Heart left ventricle (tissue), 16 donors: ENCODE data around the gene AFF1. TPM values are rescaled to one million over a fixed set of nuclear protein-coding genes. Genes with fewer than 3 reads are reported as not detected.
A peak's percentile ranks its signal among the peaks of the same experiment; 100 is the strongest.

Source experiments
- ATAC-seq, 4 donors: fragments of 200-7000 bp; cut with Tn5 transposase; one replicate each; pipeline ENCODE4 v1.9.1; 2020 to 2022; ENCODE audit warnings: moderate library complexity in 4 of 4, mild to moderate bottlenecking in 3 of 4, moderate number of reproducible peaks in 1 of 4
- DNase-seq, 5 donors: peaks; one replicate each; pipeline ENCODE4 v3.0.0-alpha.2; 2020
- H3K27ac ChIP-seq, 12 donors: fragments of 200-600 bp; sonication (generic) in 4 of 12; one replicate each; pipeline versions ENCODE4 v1.5.0 to v1.8.0; 2016 to 2022; ENCODE audit warnings: mild to moderate bottlenecking in 2 of 12
- H3K27me3 ChIP-seq, 9 donors: fragments of 200-600 bp; sonication (generic) in 2 of 9; one replicate each; pipeline versions ENCODE4 v1.5.1 to v1.8.0; 2016 to 2022; ENCODE audit warnings: mild to moderate bottlenecking in 3 of 9
- H3K36me3 ChIP-seq, 9 donors: fragments of 200-600 bp; sonication (generic) in 2 of 9; one replicate each; pipeline versions ENCODE4 v1.5.0 to v1.8.0; 2018 to 2022; ENCODE audit warnings: mild to moderate bottlenecking in 2 of 9
- H3K4me1 ChIP-seq, 12 donors: fragments of 200-600 bp; sonication (generic) in 4 of 12; one replicate each; pipeline versions ENCODE4 v1.5.0 to v1.8.0; 2016 to 2022; ENCODE audit warnings: mild to moderate bottlenecking in 3 of 12
- H3K4me3 ChIP-seq, 12 donors: fragments of 200-600 bp; sonication (generic) in 4 of 12; one replicate each; pipeline versions ENCODE4 v1.5.0 to v1.8.0; 2017 to 2022; ENCODE audit warnings: mild to moderate bottlenecking in 9 of 12, moderate library complexity in 4 of 12
- H3K9me3 ChIP-seq, 12 donors: fragments of 200-600 bp; sonication (generic) in 4 of 12; one replicate each; pipeline versions ENCODE4 v1.5.0 to v1.8.0; 2016 to 2022; ENCODE audit warnings: mild to moderate bottlenecking in 1 of 12
- CTCF ChIP-seq, 12 donors: fragments of 200-600 bp; sonication (generic) in 4 of 12; IDR thresholded peaks; one replicate each; pipeline versions ENCODE4 v1.5.0 to v1.8.0; 2018 to 2022; ENCODE audit warnings: antibody characterized with exemption in 12 of 12, mild to moderate bottlenecking in 5 of 12
- POLR2A ChIP-seq, 2 donors: fragments of 450-650 bp; IDR thresholded peaks; one replicate each; pipeline ENCODE4 v1.6.1; 2017; ENCODE audit warnings: antibody characterized with exemption in 2 of 2, mild to moderate bottlenecking in 2 of 2, moderate library complexity in 2 of 2
- WGBS, 4 donors: extraction: QIAGEN DNeasy Blood & Tissue Kit in 2 of 4; methylation state at CpG; one replicate each; pipeline versions ENCODE4 v1.1.5 to v1.1.7; 2013 to 2018; 5-methylcytosine and 5-hydroxymethylcytosine counted together
- intact Hi-C, 10 donors: fragments of 100-400 bp; cut with DNase I; formaldehyde crosslinking; loops; one replicate each; pipeline versions ENCODE4 v1.11.1 to v1.14.2; 2022
- long read RNA-seq, 3 donors: library from polyadenylated mRNA; unstranded; transcript quantifications; one replicate each; pipeline ENCODE4 v2.0.0, GENCODE V29; 2020 to 2021
- polyA plus RNA-seq, 2 donors: library from polyadenylated mRNA; stranded (reverse); fragments of 200-250 nt; gene quantifications; one replicate each; pipeline ENCODE4 v1.2.3, GENCODE V29; 2013
- total RNA-seq, 9 donors: library from RNA; depleted of rRNA in 2 of 9; stranded (reverse); fragments of >200 nt in 2 of 9; fragmentation: NEBNext Ultra II Directional in 3 of 9; extraction: Animal tissue kit (Norgen Biotek cat#: 25700) in 3 of 9; gene quantifications; one replicate each; pipeline versions ENCODE4 v1.1.0 to v1.2.4, GENCODE V29; 2016 to 2023
- donor health status: ischemic (EF 13 %, LVEDD 7.1; RV severe dilation, severe dysfunction).
- donor health status: healthy with polysubstance abuse.
- donor health status: DM: no; HTN: yes; CAD: no.
- donor health status: DM: no; HTN: no; CAD: no.
- donor health status: ischemic (EF 25% LVEDD 6.9; RV normal size, moderate dysfunction).
- donor health status: ischemic (EF 25% LVEDD 5.7; RV mildly dilated, moderate dysfunction).
- donor health status: healthy.
- donor health status: DM: yes; HTN: yes; CAD: no.
- donor health status: ischemic (EF 35%, LVEDD 5.7; RV mildly dilated, moderate dysfunction).
- donor health status: nonischemic (EF 11% LVEDD 7.7; RV severe dilation, severe dysfunction).
- donor health status: DM: yes; HTN: yes; CAD: no.
- donor health status: PGD.
- donor health status: ischemic (EF 29% LVEDD 5.4; RV normal size, mild dysfunction).
- donor health status: nonischemic (EF 23%, LVEDD 6.1; RV moderate dilation, normal function).

The AFF1 gene, protein sequence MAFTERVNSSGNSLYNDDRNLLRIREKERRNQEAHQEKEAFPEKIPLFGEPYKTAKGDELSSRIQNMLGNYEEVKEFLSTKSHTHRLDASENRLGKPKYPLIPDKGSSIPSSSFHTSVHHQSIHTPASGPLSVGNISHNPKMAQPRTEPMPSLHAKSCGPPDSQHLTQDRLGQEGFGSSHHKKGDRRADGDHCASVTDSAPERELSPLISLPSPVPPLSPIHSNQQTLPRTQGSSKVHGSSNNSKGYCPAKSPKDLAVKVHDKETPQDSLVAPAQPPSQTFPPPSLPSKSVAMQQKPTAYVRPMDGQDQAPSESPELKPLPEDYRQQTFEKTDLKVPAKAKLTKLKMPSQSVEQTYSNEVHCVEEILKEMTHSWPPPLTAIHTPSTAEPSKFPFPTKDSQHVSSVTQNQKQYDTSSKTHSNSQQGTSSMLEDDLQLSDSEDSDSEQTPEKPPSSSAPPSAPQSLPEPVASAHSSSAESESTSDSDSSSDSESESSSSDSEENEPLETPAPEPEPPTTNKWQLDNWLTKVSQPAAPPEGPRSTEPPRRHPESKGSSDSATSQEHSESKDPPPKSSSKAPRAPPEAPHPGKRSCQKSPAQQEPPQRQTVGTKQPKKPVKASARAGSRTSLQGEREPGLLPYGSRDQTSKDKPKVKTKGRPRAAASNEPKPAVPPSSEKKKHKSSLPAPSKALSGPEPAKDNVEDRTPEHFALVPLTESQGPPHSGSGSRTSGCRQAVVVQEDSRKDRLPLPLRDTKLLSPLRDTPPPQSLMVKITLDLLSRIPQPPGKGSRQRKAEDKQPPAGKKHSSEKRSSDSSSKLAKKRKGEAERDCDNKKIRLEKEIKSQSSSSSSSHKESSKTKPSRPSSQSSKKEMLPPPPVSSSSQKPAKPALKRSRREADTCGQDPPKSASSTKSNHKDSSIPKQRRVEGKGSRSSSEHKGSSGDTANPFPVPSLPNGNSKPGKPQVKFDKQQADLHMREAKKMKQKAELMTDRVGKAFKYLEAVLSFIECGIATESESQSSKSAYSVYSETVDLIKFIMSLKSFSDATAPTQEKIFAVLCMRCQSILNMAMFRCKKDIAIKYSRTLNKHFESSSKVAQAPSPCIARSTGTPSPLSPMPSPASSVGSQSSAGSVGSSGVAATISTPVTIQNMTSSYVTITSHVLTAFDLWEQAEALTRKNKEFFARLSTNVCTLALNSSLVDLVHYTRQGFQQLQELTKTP
- total RNA-seq (10 to 100 TPM; 55.8 to 96.5 (median 73.3) TPM), polyA plus RNA-seq (10 to 100 TPM; 51.8 to 72.8 TPM)
- long read RNA-seq, donor 1, transcript AFF1-209 (3 exons, 480 nt), result major isoform, 10 of 19 reads
- long read RNA-seq, donor 1, partial matches to known transcripts, result 4 of 19 reads
- long read RNA-seq, donor 1, other reads (novel, unspliced or antisense), result 5 of 19 reads
- long read RNA-seq, donor 2, partial matches to known transcripts, result 8 of 18 reads
- long read RNA-seq, donor 2, other reads (novel, unspliced or antisense), result 6 of 18 reads
- long read RNA-seq, donor 3, transcript AFF1-209 (3 exons, 480 nt), result major isoform, 11 of 22 reads
- long read RNA-seq, donor 3, partial matches to known transcripts, result 3 of 22 reads
- long read RNA-seq, donor 3, other reads (novel, unspliced or antisense), result 8 of 22 reads

- Histone ChIP-seq H3K27me3 (no peaks in the 10 kb centered on the region), H3K36me3 (peaks cover 0 to 23% (median 7%) of the 10 kb centered on the region in 9 donors), H3K27ac (peak within 1 kb of the TSS; percentile 87 to 100 (median 98)), H3K4me1 (peaks cover 6 to 49% (median 36%) of the 10 kb centered on the region in 12 donors), H3K4me3 (peak within 1 kb of the TSS; percentile 58 to 98 (median 94)), H3K9me3 (no peaks in the 10 kb centered on the region)
- WGBS, 4 donors, result 0 to 1% (median 1%) methylated on average over 49 to 97 of the region's 97 CpGs
- DNase-seq, result peak; percentile 94 to 97 (median 96)
- intact Hi-C loops, result loop anchor here (1.0 to 5.0 kb wide), 9 partner anchors 37 to 287 kb away; partner anchors contain the start of gene KLHL8 (in 2 of the 10)
- ATAC-seq, result peak; percentile 94 to 97 (median 94)
- TF ChIP-seq POLR2A (IDR thresholded peaks at IDR 0.05) (peak; percentile 73 to 95), CTCF (IDR thresholded peaks at IDR 0.05) (peak; percentile 29 to 83 (median 52))
Observed at GRCh38 chr4:86934771-86935565, at the start of gene AFF1. TSS of gene AFF1 (plus strand) at chr4:86935011. CDS start at chr4:86948534, 13,523 bp downstream.

GRCh38 chr4:86890790-86891189, 44.0 kb upstream of the AFF1 start:
- Histone ChIP-seq H3K9me3 (no peaks in the 10 kb centered on the region), H3K27ac (no peak overlapping the region), H3K4me3 (no peak overlapping the region), H3K4me1 (peaks cover 0 to 19% (median 4%) of the 10 kb centered on the region in 12 donors), H3K27me3 (peaks cover 0 to 9% (median 0%) of the 10 kb centered on the region in 9 donors), H3K36me3 (peaks cover 0 to 10% (median 0%) of the 10 kb centered on the region in 9 donors)
- 65 to 75% (median 72%) methylated on average over 7 of the region's 7 CpGs for WGBS, 4 donors
- intact Hi-C loops, result loop anchor here in 3 of 10 donors (10.0 kb wide), 2 partner anchors 86 to 296 kb away; partner anchors contain the start of gene PTPN13 (in 2 of the 3)
- ATAC-seq (no peak), DNase-seq (no peak)
- TF ChIP-seq POLR2A (IDR thresholded peaks at IDR 0.05) (no peak), CTCF (IDR thresholded peaks at IDR 0.05) (no peak)
